DMS153 treated with DMSO at 0.1 percent for 48 hours (cell line): Measurements from ENCODE around the gene CMAS.
"Not testable (repeated sequence)": the region's sequence is repeated elsewhere in the genome, so short reads cannot be mapped to it uniquely, and the experiment has no call there.

Source experiments
- DNase-seq: peaks from one replicate; lab custom pipeline; 2025; ENCODE audit not compliant: unreplicated experiment; lab: John Stamatoyannopoulos, UW

CMAS gene

DNA sequence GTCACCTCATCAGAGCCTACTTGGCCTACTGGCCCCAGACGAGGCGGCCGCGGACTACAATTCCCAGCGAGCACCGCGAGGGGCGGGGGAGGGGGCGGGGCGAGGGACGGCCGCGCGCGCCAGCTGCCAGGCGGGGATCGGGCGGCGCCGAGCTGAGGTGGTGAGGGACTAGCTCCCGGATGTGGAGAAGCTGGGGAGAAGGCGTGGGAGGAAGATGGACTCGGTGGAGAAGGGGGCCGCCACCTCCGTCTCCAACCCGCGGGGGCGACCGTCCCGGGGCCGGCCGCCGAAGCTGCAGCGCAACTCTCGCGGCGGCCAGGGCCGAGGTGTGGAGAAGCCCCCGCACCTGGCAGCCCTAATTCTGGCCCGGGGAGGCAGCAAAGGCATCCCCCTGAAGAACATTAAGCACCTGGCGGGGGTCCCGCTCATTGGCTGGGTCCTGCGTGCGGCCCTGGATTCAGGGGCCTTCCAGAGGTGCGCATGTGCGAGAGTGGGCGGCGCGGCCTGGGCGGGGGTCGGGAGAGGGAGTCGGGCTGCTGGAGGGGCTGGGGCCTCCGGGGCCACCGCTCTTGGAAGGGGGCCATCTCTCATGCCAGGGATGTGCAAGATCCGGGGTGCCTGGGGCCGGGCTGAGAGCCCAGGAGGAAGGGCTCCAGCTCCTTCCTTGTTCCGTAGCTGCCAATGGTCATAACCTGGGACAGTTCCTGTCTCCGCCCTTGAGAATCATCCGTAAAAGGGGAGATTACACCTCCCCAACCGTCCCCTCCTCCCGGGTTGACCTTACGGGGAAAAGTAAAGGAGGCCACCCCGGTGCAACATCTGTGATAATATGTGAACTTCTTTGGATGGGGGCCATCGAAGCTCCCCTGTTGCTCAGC, at the start of gene CMAS:
Gene CMAS, plus strand, starts transcription at position 129 of the 878 bp plus-strand sequence. Its CDS starts 86 bp downstream, at position 215.
- peak; percentile 35 for DNase-seq

- DNase-seq = no peak
Observed at GRCh38 chr12:21998295-21998694, 47.7 kb upstream of the CMAS start.

DNA sequence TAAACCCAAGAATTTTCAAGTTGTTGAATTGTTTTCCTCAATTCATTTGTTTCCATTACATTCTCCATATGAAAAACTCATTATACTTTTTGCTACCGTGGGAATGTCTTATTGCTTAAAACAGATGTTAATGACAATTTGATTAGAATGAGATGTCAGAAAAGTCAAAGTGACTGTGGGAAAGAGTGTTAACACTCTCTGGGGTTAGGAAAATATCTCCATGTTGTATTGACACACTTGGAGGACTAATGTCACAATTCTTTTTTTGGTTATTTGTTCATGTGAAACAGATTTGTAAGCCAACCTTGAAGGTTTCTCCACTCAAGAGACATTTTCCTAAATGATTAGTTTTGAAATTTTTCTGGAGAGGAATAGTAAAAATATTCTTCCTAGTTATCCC, 47.2 kb upstream of the CMAS start:
- no peak for DNase-seq

DNA sequence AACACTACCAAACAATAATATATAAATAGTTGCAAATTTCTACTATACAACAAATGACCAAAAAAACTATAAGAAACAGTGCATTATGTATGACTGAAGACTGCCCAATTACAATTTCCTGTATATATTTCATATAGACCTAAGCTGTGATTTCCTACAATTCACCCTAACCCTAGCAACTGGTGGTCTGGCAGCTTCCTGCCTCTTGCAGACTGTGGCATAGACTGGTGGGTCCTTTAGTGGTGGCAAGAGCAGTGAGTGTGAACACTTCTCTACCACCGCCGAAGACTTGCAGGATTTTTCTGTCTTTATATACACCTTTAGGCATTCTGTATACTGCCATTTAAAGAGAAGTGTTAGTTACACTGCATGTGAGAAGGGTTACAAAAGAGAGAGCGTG, 43.6 kb upstream of the CMAS start:
- no peak for DNase-seq

DNA sequence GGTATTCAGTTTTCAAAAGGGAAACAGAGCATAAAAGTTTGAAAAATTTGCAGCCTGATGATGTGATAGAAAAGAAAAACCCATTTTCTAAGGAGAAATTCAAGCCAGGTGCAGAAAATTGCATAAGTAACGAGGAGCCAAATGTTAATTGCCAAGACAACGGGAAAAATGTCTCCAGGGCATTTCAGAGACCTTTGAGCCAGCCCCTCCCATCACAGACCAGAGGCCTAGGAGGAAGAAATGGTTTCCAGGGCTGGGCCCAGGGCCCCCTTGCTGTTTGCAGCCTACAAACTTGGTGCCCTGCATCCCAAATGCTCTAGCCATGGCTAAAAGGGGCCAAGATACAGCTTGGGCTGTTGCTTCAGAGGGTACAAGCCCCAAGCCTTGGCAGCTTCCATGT, 38.2 kb upstream of the CMAS start:
- DNase-seq = not testable (repeated sequence)

- no peak for DNase-seq
Observed at GRCh38 chr12:22008196-22008595, 37.8 kb upstream of the CMAS start.

GRCh38 chr12:22014041-22014782, 31.8 kb upstream of the CMAS start:
- DNase-seq = no peak

- DNase-seq = no peak
Observed at GRCh38 chr12:22014783-22015144, 31.3 kb upstream of the CMAS start.

GRCh38 chr12:22016982-22017381, 29.0 kb upstream of the CMAS start:
- no peak for DNase-seq

DNA sequence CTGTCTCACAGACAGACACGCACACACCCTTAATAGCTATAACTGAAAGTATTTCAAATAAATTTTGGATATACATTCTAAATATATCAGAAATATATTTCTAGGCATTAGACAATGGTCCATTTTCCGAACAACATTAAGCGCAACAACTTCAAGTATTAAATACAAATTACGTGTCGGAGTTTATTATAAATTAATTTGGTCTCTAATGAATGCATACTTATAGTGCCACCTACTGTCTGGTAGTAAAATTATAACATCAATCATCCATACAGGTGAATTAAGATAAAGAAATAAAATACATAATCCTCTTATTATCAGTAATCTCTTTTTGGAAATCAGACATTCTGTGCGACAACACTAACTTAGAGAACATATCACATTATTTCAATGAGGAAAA, 27.2 kb upstream of the CMAS start:
- DNase-seq = peak; percentile 10

DNA sequence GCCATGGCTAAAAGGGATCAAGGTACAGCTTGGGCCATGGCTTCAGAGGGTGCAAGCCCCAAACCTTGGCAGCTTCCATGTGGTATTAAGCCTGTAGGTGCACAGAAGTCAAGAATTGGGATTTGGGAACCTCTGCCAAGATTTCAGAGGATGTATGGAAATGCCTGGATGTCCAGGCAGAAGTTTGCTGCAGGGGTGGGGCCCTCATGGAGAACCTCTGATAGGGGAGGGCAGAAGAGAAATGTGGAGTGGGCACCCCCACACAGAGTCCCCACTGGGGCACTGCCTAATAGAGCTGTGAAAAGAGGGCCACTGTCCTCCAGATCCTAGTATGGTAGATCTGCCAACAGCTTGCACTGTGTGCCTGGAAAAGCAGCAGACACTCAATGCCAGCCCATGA, 22.5 kb upstream of the CMAS start:
- not testable (repeated sequence) for DNase-seq

GRCh38 chr12:22029491-22029890, 16.5 kb upstream of the CMAS start:
- DNase-seq = no peak

GRCh38 chr12:22029991-22030390, 16.0 kb upstream of the CMAS start:
- no peak for DNase-seq

- DNase-seq = no peak
Observed at GRCh38 chr12:22032732-22033131, 13.3 kb upstream of the CMAS start.

DNA sequence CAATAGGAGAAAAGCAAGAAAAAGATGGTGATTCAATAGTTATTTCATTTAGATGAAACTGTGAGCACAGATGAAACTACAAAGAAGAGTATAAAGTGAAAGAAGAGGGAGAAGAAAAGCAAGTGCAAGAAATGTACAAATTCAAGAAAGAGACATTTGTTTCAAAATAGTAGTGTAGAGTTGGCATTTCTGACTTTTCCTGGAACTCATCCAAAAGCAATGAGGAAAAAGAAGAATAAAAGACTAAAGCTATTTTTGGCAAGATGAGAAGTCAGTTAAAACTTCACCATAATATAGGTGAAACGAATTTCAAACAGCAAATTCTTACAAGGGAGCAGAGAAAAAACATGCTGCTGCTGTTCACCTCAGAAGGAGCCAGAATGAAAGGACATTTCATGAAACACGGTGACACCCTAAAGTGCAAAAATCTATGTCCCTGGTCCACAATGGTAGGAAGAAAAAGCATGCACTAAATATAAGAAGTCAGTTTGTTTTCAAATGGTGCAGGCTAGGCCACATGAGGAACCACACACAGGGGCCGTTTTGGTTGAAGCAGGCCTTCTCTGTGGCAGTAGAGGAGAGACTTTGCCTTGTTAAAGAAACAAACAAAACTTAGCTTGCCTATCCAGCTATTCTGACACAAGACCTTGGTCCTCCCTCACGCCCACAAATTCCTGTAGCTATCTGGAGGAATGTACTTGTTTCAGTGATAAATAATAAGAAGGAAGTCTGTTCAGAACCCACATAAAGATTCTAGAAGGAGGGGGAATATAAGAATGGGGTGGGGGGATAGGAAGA, 11.1 kb upstream of the CMAS start:
- DNase-seq = no peak

DNA sequence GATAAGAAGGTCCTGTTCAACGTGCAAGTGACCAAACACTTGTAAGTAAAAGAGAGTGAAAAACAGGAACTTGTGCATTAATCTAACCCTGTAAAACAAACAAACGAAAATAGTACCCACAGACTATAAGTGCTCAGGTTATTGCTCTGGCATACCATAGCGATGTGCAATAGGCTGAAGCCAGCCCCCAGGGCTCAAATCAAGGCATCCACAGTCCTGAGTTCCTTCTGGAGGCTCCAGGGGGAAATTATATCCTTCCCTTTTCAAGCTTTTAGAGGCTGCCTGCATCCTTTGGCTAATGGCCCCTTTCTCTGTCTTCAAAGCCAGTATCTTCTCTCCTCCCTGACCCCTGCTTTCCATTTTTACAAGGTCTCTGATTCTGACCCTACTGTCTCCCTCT, 8.1 kb upstream of the CMAS start:
- no peak for DNase-seq

DNA sequence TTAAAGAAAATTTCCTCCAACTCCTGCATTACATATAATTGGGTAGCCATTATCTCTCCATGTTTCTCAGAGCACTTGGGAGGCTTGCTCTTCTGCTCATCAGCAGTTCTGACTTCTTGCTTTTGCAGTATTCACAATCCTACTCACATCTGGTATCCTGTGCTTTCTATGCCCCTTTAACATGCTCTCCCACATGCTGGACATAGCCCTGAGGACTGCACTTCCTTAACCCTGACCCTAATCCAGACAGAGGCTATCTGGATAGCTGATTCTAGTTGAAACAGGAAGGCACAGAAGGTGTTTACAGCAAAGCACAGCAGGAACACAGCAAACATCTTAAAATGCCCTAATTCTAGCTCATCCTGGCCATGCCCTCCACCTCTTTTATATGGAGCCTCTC, 7.3 kb upstream of the CMAS start:
- DNase-seq = no peak

- no peak for DNase-seq
Observed at GRCh38 chr12:22039361-22039760, 6.7 kb upstream of the CMAS start.

DNA sequence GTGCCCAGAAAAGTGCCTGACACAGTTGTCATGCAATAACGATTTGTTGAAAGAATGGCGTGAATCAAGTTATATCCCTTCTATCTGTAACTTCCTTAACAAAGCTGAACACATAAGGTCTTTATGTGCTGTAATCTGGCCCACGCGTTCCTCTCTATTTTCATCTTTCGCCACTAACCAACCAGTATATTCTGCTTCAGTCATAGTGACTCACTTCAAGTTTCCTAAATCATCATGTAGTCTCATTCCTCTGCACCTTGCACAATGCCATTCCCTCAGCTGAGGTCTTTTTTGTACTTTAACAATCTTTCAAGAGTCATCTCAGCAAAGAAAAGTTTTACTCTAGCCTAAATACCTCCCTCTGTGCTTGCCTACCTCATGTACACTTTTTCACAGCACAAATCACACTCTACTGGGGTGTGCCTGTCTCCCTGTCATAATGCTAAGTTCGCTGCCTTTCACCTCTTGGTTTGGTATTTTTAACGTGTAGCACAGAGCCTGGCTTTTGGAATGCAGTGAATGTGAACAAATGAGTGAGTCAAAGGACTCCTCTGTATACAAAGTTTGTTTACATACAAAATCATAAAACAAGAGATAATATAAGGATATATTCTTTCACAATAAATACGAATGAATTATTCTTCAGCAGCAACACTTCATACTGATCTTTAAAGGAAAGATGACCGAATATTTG, 2.9 kb upstream of the CMAS start:
- no peak for DNase-seq

DNA sequence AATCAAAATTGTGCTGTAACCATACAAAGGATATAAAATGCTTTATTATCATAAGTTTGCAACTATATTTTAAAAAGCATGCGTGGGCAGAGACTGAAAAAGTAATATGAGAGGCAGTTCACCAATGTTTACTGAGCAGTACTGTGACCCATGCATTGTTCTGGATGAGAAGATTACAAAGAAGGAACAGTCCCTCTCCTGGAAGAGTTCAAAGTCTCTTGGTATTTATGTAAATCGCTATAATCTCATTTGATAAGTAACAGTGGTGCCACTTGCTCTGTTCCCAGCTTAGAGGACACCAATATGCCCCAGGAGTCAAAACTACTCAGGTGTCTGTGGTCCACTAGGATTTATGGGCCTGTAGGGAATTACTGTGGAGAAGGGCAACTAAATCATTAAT, 2.1 kb upstream of the CMAS start:
- DNase-seq = no peak

DNA sequence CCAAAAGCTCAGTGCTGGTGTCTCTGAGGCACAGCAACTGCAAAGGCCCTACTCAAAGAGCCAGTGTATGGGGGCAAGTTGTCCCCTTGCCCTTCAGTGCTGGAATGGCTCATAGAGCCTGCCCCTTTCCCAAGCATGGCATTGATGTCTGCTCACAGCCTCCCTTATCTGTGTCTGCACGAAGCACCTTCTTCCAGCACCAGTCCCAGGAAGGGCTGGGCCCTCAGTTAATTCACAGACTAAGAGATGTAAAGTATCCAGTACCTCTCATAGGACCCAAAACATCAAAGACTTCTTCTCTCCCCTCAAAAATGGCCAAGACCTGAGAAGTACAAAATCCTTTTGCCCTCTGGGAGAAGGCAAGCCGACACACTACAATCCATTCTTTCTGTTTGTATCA, 1.6 kb upstream of the CMAS start:
- DNase-seq = no peak
